Measurements from ENCODE around the gene AHRR.

DNA sequence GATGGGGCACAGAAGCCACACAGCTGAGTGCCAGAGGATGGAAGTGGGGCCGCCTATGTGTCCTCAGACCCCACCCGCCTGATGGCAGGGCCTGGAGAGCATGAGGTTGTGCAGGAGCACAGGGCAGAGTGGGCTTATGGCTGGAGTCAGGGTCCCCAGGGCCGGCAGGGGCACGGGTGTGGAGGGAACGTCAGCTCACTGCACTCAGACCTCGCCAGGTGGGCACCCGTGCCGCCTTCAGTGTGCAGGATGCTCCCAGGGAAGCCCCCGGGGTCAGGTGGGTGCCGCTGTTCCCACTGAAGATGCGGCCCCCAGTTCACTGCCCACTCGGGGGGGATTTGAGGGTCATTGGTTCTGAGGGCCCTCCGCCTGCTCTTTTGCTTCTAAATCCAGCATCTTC lies 156.4 kb downstream of the AHRR start:
- TF ChIP-seq, protein P1, sequence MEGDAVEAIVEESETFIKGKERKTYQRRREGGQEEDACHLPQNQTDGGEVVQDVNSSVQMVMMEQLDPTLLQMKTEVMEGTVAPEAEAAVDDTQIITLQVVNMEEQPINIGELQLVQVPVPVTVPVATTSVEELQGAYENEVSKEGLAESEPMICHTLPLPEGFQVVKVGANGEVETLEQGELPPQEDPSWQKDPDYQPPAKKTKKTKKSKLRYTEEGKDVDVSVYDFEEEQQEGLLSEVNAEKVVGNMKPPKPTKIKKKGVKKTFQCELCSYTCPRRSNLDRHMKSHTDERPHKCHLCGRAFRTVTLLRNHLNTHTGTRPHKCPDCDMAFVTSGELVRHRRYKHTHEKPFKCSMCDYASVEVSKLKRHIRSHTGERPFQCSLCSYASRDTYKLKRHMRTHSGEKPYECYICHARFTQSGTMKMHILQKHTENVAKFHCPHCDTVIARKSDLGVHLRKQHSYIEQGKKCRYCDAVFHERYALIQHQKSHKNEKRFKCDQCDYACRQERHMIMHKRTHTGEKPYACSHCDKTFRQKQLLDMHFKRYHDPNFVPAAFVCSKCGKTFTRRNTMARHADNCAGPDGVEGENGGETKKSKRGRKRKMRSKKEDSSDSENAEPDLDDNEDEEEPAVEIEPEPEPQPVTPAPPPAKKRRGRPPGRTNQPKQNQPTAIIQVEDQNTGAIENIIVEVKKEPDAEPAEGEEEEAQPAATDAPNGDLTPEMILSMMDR (IDR thresholded peaks at IDR 0.05), result no peak
- TF ChIP-seq POLR2A (IDR thresholded peaks at IDR 0.05) (no peak), EP300 (IDR thresholded peaks at IDR 0.05) (no peak)

Measured in sigmoid colon (tissue), 4 donors.